Measurements from ENCODE around the gene THBS4.

The THBS4 gene

DNA sequence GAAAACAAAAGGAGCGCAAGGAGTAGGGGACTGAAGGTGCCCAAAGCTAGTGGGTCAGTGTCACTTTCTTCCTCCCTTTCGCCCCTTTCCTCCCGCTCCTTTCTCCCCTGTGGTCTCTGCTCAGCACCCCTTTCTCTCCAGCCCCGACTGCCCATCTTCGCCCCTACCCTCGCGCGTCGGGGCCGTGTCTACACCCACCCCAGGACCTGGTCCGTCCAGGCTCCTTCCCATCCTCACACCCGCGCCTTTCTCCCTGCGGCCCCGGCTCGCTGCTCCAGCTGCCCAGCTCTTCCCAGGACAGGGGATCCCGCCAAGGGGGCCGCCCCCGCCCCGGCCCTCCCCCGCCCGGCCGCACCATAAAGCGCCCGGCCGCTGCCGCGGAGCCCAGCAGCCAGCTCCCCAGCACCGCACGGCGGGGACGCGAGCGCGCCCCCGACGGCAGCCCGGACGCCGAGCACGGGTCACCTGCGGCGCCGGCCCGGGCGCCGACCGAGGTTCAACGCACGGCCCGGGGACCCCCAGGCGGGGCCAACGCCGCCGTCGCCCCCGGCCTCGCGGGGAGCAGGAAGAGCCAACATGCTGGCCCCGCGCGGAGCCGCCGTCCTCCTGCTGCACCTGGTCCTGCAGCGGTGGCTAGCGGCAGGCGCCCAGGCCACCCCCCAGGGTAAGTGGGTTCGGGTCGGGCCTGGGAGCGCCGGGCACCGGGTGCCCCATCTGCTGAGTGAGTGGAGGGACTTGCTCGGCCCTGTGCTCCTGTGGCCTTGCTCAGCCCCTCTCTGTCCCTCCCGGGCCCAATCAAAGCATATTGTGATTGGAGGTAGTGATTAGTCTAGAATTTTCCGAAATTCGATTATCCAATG lies at the start of gene THBS4:
TSS of gene THBS4 (plus strand) at position 387 of the 860 bp plus-strand sequence. CDS start at position 577, 190 bp downstream.
- DNase-seq (ENCODE audit: low read depth), result no peak

DNA sequence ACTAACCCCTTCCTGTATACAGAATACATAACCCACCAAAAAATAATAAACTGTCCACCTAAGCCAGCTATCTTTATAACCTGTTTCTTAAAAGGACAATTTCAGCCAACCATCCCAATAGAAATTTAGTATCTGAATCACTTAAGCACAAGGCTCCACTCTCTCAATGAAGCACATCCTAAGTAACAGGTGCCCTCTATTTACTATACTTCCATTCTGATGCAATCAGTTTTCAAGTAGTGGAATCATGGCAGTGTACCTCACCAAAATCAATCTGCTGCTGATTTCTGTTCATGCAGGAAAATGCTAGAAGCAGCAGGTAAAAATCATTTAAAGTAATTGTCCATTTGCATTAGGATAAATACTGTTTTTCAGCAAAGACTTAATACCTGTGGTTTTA lies 48.9 kb upstream of the THBS4 start:
- no peak for DNase-seq (ENCODE audit: low read depth)

DNA sequence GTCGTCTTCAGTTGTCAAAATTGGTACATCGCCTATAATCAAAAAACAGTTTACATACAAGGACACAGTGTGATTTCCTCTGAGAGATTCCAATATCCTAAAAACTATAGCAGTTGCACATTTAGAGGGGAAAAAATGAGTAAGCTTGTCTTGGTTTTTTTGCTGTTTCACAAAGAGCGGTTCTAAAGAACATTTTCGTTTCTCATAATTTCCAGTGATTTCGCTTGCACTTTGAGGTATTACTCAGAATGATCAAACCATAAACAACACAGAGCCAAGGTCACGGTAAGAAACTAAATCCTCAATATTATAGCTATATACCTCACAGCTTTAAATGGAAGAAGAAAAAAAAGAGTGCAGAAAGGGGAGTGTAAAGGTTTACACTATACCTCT lies 44.9 kb upstream of the THBS4 start:
- no peak for DNase-seq (ENCODE audit: low read depth)

DNA sequence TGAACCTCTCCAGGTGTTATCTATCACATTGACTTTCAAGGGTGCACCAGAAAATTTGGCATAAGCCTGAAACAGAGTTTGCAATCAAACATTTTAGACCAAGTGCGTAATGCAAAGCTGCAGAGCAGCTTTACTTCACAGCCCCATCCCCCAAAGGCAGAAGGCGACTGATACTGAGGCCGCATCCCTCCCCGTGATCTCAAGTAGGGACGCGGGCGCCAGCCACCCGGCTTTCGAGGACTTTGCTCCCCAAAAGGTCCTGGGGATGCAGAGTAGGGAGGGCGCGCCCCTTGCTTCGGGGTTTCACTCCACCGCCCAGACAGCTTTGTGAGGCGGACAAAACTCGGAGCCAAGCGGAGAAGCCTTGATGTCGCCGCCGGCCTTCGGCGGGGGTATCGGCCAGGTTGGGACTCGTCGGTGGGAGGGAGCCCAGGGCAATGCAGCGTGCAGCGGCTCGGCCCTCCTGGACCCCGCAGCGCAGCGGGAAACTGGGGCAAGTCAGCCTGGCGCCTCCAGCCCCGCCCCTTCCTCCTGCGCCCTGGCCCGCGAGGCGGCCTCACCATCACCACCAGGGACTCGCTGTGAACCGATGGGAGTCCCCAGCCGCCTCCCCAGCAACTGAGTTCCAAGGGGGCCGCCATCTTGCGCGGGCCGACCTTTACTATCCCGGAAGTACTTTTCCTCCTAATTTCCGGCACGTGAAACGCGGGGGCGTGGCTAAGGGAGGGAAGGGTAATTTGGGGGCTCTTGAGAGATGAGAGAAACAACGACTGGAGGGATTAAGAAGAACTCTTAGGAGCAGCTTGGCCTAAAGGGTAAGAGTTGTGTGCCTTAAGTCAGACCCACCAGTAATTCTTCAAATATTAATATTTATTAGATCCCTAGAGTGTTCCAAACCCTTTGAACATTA lies 44.3 kb upstream of the THBS4 start, which contains the start of gene MTX3:
TSS of gene MTX3 (minus strand) at position 665 of the 910 bp plus-strand sequence. CDS start at position 641, 24 bp downstream.
- DNase-seq (ENCODE audit: low read depth), result peak; percentile 85

DNA sequence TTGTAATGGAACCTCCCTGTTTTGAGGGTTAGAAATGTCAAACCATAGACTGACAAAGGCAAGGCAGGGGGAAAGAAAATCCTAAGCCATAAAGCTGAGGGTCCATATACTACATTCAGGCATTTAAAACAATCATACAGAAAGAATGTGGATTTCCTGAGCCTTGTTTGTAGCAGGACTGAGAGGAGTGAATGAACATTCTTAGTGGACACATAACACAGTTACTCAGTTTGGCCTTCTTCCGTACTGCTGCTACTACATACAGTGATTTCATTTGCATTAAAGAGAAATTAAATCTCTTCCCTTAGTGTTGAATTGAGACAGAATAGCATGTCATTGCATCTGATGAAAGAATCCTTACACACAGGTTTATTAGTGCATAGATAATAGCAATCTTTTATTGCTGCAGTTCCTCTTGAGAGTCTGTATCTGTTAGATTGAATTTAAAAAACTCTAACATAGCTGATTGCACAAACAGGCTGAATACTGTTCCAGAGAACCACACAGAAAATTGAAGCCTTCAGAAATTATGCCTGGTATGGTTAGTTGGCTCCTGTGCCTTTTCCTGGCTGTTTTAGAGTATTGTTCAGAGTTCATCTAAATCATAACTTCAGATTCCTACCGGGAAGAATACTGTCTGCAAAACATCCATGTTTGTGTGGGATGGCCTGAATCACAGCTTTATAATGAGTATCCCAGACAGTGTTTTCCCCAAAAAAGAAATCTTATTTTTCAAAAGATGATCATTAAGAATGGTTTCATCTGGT lies 42.1 kb upstream of the THBS4 start:
- no peak for DNase-seq (ENCODE audit: low read depth)

DNA sequence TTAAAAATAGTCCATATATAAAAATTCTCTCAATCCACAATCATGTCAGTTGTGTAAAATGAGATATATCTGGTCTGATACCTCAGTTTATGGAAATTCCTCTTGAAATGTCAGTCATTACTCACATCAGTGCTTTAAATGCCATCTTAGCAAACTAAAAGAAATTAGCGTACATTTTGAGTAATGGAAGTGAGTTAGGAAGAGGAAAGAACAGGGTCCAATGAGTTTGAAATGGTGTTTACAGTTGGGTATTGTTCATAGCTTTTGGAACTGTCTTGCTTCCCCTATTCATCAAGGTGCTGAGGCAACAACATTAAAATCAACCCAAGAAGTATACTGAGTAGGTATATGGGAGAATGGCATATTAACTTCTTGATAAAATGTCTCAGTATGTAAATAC lies 35.4 kb upstream of the THBS4 start:
- no peak for DNase-seq (ENCODE audit: low read depth)

DNA sequence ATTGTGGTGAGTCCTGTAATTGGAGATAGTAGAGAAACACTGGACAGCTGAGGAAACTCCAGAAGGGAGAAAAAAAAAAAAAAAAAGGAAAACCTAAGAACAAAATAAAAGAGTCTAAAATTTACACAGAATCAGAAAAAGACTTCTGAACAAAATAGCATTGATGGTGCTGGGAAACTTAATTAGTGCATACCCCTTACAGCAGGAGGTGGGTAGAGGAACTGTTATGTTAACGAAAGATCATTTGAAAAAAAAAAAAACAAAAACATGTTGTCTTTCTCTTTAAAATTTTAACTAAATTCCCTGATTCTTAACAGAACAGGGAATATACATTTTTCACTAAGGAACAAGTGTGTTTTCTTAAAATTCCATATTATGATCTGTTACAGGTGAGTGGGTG lies 32.5 kb upstream of the THBS4 start:
- no peak for DNase-seq (ENCODE audit: low read depth)

DNA sequence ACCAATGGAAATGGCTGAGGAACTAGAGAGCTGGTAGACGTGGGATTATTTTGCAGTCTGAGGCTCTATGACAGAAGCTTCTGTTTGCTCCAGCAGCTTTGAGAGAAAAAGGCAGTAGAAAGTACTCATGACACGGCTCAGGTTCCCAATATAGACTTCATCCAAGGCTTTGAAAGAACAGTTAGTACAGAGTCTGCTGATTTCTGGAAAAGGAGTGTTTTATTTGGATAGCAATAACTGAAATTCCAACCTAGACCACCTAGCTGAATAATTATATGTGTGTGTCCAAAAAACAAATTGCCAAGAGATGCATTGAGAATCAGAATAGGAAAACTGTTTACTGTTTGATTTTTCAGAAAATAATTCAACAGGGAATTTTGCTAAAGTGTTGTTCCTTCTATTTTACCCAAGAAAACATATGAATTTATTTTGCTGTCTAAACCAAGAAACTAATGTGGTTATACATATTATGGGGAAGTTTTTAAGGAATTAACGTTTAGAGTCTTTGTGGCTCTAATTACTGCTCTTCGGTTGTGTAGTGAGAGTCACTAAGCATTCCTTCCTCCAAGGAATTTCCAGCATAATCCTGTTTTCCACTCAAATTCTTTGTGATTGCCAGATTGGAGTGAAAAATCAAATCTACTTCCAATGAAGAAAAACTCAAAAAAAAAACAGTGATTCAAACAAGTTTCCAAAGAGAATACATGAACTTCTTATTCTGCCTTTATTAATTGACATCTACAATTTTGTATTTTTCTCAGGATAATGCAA lies 26.0 kb upstream of the THBS4 start:
- DNase-seq (ENCODE audit: low read depth), result no peak

DNA sequence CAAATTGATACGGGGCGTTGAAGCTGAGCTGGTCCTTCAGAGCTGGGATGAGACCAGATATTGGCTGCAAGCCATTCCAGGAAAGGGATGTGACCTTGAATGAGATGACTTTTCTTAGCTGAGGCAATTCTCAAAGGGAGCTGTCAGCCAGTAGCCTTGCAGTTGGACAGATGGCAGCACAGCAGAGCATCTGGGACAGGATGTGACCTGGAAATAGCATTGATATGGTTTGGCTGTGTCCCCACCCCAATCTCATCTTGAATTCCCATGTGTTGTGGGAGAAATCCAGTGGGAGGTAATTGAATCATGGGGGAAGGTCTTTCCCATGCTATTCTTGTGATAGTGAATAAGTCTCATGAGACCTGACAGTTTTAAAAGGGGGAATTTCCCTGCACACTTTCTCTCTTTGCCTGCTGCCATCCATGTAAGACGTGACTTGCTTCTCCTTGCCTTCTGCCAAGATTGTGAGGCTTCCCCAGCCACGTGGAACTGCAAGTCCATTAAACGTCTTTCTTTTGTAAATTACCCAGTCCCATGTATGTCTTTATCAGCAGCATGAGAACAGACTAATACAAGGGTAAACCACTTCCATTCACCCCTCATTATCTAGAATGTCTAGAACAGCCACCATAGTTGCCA lies 24.3 kb upstream of the THBS4 start:
- no peak for DNase-seq (ENCODE audit: low read depth)

DNA sequence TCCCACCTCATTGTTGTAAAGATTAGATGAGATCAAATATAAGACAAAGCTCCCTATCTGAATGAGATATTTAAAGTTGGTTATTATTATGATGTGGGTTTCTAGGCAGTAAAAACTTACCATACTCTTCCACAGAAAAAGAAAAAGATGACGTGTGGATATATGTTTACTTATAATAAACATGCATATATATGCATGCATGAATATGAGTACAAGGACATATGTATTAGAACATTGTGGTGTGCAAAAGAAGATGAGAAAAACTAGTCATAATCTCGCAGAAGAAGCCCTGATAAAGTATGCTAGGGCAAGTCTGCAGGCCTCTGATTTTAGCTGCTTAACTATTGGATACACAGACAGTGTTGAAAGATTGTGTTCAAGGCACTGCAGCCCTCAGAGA lies 10.1 kb upstream of the THBS4 start:
- DNase-seq (ENCODE audit: low read depth), result no peak

DNA sequence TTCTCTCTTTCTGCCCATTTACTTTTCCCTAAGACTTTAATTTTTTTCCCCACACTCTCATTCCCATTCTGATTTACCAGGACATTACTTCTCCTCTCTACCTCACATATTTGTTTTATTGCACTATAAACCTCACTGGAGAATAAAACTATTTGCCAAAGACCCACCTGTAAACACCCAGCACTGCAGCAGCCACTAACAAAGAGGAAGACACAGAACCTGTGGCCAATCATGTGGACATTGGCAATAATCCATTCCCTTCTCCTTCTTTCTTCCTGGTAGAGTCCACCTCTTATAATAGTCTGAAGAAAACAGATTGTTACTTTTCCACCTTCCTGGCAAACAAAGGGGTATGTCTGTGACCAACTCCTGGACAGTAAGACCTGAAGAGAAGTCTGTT lies 8.3 kb upstream of the THBS4 start:
- no peak for DNase-seq (ENCODE audit: low read depth)

DNA sequence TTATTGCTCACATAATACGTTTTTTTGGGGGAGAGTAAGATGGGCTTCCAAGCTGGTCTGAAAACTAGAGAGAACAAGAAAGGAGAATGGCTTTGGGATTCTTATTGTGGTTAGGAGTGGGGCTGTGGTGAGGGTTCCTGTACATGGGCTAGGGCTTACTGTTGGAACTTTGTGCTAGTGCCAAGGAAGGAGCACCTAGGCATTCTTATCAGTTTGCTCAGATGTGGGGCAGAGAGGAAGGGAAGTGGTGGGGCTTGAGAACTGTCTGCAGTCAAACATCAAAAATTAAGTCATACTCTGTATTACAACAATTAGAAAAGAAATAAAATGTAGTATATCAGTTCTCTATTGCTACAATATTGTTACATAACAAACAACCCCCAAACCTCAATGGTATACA lies 4.0 kb upstream of the THBS4 start:
- no peak for DNase-seq (ENCODE audit: low read depth)

DNA sequence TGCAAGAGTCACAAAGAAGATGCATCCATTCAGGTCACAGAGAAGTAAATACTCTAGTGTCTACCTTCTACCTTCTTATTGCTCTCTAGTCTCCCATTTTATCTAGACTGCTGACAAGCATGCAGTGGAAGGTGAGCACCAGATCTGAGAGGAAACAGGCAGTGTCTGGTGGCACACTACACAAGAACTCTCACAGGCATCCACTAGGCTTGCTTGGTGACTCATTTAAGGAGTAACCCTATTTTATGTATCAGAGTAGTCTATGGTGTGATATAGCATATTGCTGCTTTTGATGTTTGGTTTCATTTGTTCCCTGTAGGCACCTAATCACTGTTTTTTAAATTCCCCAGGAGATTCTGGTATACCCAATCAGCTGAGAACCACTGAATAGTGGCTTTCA lies 1.6 kb upstream of the THBS4 start:
- DNase-seq (ENCODE audit: low read depth), result peak; percentile 4

DNA sequence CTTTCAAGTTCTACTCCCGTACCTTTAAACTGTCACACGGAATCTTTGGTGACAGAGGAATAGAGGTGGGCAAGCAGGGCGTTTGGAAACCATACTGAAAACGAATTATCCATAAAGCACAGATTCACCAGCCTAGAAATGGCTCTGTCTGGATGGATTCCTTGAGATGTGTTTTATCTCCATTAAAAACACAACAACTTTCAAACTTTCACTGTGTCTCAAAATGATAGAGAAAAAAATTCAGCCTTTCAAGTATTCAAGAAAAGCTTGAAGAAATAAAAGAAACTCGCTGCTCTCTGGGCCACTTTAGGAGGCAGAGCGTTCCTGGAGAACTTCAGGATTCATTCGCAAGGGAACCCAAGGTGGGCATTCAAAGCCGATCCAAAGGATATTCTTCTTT lies 589 bp upstream of the THBS4 start:
- DNase-seq (ENCODE audit: low read depth), result no peak

DNA sequence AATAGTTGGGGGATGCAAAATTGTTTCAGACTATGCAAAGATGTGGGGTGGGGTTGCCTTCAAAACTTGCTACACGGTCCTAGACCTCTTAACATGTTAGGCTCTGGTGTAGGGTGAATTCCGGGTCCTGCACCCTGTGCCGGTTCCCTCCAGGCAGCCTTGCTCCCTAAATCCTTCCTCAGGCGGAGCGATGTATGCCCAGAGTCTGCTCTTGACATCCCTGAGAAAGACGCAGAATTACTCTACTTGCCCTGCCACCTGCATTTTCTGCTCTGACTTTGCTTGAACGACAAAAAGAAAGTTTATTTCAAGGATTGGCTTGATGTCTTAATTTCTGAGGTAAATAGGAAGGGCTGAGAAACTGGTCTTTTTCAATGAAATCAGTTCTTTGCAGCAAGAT lies 691 bp downstream of the THBS4 start:
- DNase-seq (ENCODE audit: low read depth), result no peak

DNA sequence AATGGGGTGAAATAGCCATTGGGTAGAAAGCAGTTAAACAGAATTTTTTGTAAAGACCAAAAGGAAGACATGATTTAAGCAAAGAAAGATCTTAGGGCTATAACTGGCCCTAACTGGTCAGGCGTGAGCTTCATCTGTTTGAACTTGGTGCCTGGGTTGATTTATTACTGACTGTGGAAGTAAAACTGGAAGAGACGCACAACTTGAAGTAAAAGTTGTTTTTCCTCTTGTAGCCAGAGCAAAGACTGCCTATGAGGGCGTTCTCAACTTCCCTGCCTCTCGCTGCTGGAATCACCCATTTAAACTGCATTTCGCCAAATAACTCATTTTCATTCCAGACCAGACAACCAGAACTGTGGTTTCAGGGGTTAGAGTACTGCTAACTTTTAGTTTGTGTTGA lies 1.5 kb downstream of the THBS4 start:
- no peak for DNase-seq (ENCODE audit: low read depth)

DNA sequence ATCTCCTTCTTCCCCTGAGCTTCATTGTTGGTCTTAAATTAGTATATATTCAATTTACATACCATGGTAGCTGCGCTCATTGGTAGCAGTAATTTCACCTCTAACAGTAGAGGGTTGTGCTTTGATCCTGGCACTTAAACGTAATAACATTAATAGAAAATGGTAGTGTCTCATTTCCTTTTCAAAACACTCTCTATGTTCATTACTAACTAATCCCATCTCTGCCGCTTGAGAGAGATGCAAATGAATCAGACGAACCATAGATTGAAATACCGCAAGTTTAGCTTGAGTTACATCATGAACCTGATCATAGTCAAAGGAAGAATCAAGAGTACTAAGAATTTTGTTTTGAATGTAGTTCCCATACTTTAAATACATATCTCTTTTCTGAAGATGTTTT lies 2.2 kb downstream of the THBS4 start:
- no peak for DNase-seq (ENCODE audit: low read depth)

DNA sequence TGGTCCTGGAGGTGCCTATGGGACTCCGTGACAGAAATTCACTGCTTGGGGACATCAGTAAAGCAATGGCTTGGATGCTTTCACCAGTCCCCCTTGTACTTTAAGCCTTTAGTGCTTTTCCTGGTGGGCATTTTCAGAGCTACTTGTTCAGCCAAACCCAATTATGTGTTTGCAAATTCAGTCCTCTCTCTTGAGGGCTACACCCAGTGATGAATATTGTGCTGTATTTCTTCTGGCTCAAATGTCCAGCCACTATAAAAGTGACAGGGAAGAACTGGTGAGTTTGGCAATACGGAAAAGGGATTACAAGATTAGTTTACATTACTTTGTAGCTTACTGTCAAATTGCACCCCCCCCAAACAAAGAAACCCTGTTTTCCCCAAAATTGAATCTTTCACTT lies 4.5 kb downstream of the THBS4 start:
- no peak for DNase-seq (ENCODE audit: low read depth)

DNA sequence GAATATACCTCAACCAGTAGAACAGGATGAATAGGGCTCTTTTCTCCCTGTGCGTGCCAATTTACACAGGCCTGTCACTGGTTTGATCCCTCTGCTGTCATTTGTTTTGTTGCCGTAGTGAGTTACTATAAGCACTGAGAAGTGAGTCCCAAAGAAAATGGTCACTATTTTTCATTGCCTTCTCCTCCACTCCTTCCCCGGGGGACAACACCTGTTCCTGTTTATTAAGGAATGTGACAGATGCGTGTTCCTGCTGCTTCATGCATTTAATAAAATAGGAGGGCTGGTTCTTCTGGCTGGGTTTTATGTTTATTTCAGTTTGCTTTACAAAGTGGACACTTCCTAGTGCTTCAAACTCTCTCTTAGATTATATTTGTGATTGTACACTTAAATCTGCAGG lies 6.4 kb downstream of the THBS4 start:
- no peak for DNase-seq (ENCODE audit: low read depth)

DNA sequence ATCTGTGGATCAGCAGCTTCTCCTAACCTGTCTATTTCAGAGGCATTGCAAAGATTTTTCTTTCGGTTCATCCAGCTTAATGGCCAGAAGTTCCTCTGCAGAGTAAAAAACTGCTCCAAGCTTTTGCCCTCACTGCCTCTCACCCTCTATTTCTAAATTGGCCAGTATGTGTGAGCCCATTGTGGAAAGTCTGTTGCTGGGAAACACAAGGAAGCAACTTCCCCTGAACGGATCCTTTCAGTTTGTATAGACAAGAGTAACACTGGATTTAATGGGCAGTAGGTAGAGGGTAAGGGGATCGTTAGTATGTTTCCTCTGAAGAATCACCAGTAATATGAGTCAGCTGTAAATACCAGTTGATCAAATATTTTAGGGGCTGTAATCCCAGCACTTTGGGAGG lies 7.2 kb downstream of the THBS4 start:
- no peak for DNase-seq (ENCODE audit: low read depth)

DNA sequence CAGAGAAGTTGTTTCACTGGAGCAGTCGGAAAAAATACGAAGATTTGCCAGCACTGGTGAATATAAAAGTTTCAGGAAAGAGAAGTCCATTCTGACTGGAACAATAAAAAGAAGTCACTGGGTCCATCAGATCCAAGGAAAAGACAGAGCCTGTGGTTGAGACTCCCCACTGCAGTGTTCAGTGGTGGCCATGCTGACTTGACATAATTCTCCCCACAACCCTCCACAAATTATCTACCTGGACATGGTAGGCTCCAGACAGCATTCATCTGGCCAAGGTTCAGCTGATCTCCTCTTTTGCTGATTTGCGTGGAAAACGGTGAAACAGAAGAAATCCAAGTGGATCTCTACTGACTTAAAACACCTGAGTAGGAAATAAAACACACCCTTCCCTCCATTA lies 8.0 kb downstream of the THBS4 start:
- DNase-seq (ENCODE audit: low read depth), result no peak

Measured in stimulated activated CD4-positive, alpha-beta T cell treated with anti-CD3 and anti-CD28 coated beads, Interleukin-2, amount 100 ng/mL, for 4 hours (primary cell).